Activated T-cell treated with anti-CD3 and anti-CD28 coated beads, Interleukin-2, amount 50 U/mL, for 1 hour (primary cell): ENCODE data around the gene RASL12.
"Not testable (repeated sequence)": the region's sequence is repeated elsewhere in the genome, so short reads cannot be mapped to it uniquely, and the experiment has no call there.

Source experiments
- DNase-seq: peaks from one replicate; pipeline ENCODE4 v3.0.0-alpha.2; 2020

The RASL12 gene

GRCh38 chr15:65091946-65092770 is 24.4 kb upstream of the RASL12 start:
- no peak for DNase-seq

GRCh38 chr15:65089206-65089824 is 21.5 kb upstream of the RASL12 start:
- no peak for DNase-seq

- no peak for DNase-seq
Measured at GRCh38 chr15:65088643-65089021, 20.8 kb upstream of the RASL12 start.

GRCh38 chr15:65087873-65088642 is 20.3 kb upstream of the RASL12 start:
- DNase-seq = no peak

GRCh38 chr15:65087411-65087810 is 19.6 kb upstream of the RASL12 start:
- no peak for DNase-seq

GRCh38 chr15:65086680-65087111 is 18.9 kb upstream of the RASL12 start:
- DNase-seq = no peak

GRCh38 chr15:65085990-65086679 is 18.3 kb upstream of the RASL12 start:
- no peak for DNase-seq

GRCh38 chr15:65085207-65085753 is 17.5 kb upstream of the RASL12 start:
- DNase-seq = no peak

GRCh38 chr15:65084500-65085206 is 16.9 kb upstream of the RASL12 start:
- no peak for DNase-seq

- no peak for DNase-seq
Measured at GRCh38 chr15:65083262-65083701, 15.5 kb upstream of the RASL12 start.

- no peak for DNase-seq
Measured at GRCh38 chr15:65082303-65082953, 14.6 kb upstream of the RASL12 start.

GRCh38 chr15:65081758-65082157 is 14.0 kb upstream of the RASL12 start:
- no peak for DNase-seq

GRCh38 chr15:65081270-65081669 is 13.5 kb upstream of the RASL12 start:
- no peak for DNase-seq

GRCh38 chr15:65079580-65079979 is 11.8 kb upstream of the RASL12 start:
- DNase-seq = no peak

GRCh38 chr15:65077981-65078352 is 10.2 kb upstream of the RASL12 start:
- peak; percentile 62 for DNase-seq

- no peak for DNase-seq
Measured at GRCh38 chr15:65077291-65077980, 9.6 kb upstream of the RASL12 start.

GRCh38 chr15:65076486-65077290 is 8.9 kb upstream of the RASL12 start, which contains the start of gene KBTBD13:
Gene KBTBD13, plus strand, starts transcription at chr15:65076746. Its CDS starts 70 bp downstream, at chr15:65076816.
- no peak for DNase-seq

- not testable (repeated sequence) for DNase-seq
Measured at GRCh38 chr15:65075607-65076395, 8.0 kb upstream of the RASL12 start.

GRCh38 chr15:65074946-65075345 is 7.2 kb upstream of the RASL12 start:
- not testable (repeated sequence) for DNase-seq
